GM06990 (cell line): ENCODE results near the gene STX12.

Experiments
- DNase-seq: peaks from one replicate; pipeline ENCODE4 v3.0.0-alpha.2; 2011; ENCODE audit not compliant: insufficient read length; ENCODE audit errors: extremely low read depth
- H3K27me3 ChIP-seq: replicated peaks from 2 replicates; pipeline ENCODE4 v1.6.0; 2011; ENCODE audit warnings: low read length; ENCODE audit not compliant: control insufficient read depth, insufficient read depth
- H3K36me3 ChIP-seq: 2 replicates; pipeline ENCODE4 v1.5.1; 2011; ENCODE audit warnings: low read length; ENCODE audit not compliant: control insufficient read depth, insufficient read depth
- H3K4me3 ChIP-seq: replicated peaks from 2 replicates; pipeline ENCODE4 v1.5.1; 2011; ENCODE audit warnings: low read depth, mild to moderate bottlenecking, control low read depth, low read length
- CTCF ChIP-seq: IDR thresholded peaks from 2 replicates; pipeline ENCODE4 v1.5.1; 2011; ENCODE audit warnings: low read length, control low read depth, mild to moderate bottlenecking, inconsistent platforms; ENCODE audit not compliant: insufficient read depth, poor library complexity, severe bottlenecking

The STX12 gene

GRCh38 chr1:27809883-27810282 is 36.9 kb downstream of the STX12 start:
- Histone ChIP-seq H3K27me3 (no peaks in the 10 kb centered on the region), H3K4me3 (no peak overlapping the region), H3K36me3 (peaks cover 1% of the 10 kb centered on the region)
- no peak for TF ChIP-seq CTCF
- DNase-seq: no peak

GRCh38 chr1:27811741-27812500 is 38.9 kb downstream of the STX12 start:
- H3K4me3 ChIP-seq: no peak overlapping the region
- H3K36me3 ChIP-seq: peaks cover 3% of the 10 kb centered on the region
- no peak for TF ChIP-seq CTCF
- no peaks in the 10 kb centered on the region for H3K27me3 ChIP-seq
- no peak for DNase-seq

- no peak for DNase-seq
- no peak for TF ChIP-seq CTCF
- H3K27me3 ChIP-seq: no peaks in the 10 kb centered on the region
- H3K36me3 ChIP-seq: peaks cover 6% of the 10 kb centered on the region
- H3K4me3 ChIP-seq: no peak overlapping the region
These were observed 44.1 kb downstream of the STX12 start for GRCh38 chr1:27816921-27817630.

- H3K36me3 ChIP-seq: peaks cover 4% of the 10 kb centered on the region
- TF ChIP-seq CTCF: no peak
- DNase-seq: no peak
- no peak overlapping the region for H3K4me3 ChIP-seq
- no peaks in the 10 kb centered on the region for H3K27me3 ChIP-seq
These were observed 48.8 kb downstream of the STX12 start for GRCh38 chr1:27821761-27822315.

GRCh38 chr1:27823784-27824183 is 50.8 kb downstream of the STX12 start:
- H3K36me3 ChIP-seq: peaks cover 2% of the 10 kb centered on the region
- H3K4me3 ChIP-seq: no peak overlapping the region
- TF ChIP-seq CTCF: no peak
- no peak for DNase-seq
- H3K27me3 ChIP-seq: no peaks in the 10 kb centered on the region
